Heart left ventricle (tissue), 16 donors: ENCODE results near the gene PLOD1. TPM values are rescaled to one million over a fixed set of nuclear protein-coding genes. Genes with fewer than 3 reads are reported as not detected.

Experiments
- ATAC-seq, 4 donors: fragments of 200-7000 bp; cut with Tn5 transposase; one replicate each; pipeline ENCODE4 v1.9.1; 2020 to 2022; ENCODE audit warnings: moderate library complexity in 4 of 4, mild to moderate bottlenecking in 3 of 4, moderate number of reproducible peaks in 1 of 4
- DNase-seq, 5 donors: peaks; one replicate each; pipeline ENCODE4 v3.0.0-alpha.2; 2020
- H3K27ac ChIP-seq, 12 donors: fragments of 200-600 bp; sonication (generic) in 4 of 12; one replicate each; pipeline versions ENCODE4 v1.5.0 to v1.8.0; 2016 to 2022; ENCODE audit warnings: mild to moderate bottlenecking in 2 of 12
- H3K27me3 ChIP-seq, 9 donors: fragments of 200-600 bp; sonication (generic) in 2 of 9; one replicate each; pipeline versions ENCODE4 v1.5.1 to v1.8.0; 2016 to 2022; ENCODE audit warnings: mild to moderate bottlenecking in 3 of 9
- H3K36me3 ChIP-seq, 9 donors: fragments of 200-600 bp; sonication (generic) in 2 of 9; one replicate each; pipeline versions ENCODE4 v1.5.0 to v1.8.0; 2018 to 2022; ENCODE audit warnings: mild to moderate bottlenecking in 2 of 9
- H3K4me1 ChIP-seq, 12 donors: fragments of 200-600 bp; sonication (generic) in 4 of 12; one replicate each; pipeline versions ENCODE4 v1.5.0 to v1.8.0; 2016 to 2022; ENCODE audit warnings: mild to moderate bottlenecking in 3 of 12
- H3K4me3 ChIP-seq, 12 donors: fragments of 200-600 bp; sonication (generic) in 4 of 12; one replicate each; pipeline versions ENCODE4 v1.5.0 to v1.8.0; 2017 to 2022; ENCODE audit warnings: mild to moderate bottlenecking in 9 of 12, moderate library complexity in 4 of 12
- H3K9me3 ChIP-seq, 12 donors: fragments of 200-600 bp; sonication (generic) in 4 of 12; one replicate each; pipeline versions ENCODE4 v1.5.0 to v1.8.0; 2016 to 2022; ENCODE audit warnings: mild to moderate bottlenecking in 1 of 12
- CTCF ChIP-seq, 12 donors: fragments of 200-600 bp; sonication (generic) in 4 of 12; IDR thresholded peaks; one replicate each; pipeline versions ENCODE4 v1.5.0 to v1.8.0; 2018 to 2022; ENCODE audit warnings: antibody characterized with exemption in 12 of 12, mild to moderate bottlenecking in 5 of 12
- POLR2A ChIP-seq, 2 donors: fragments of 450-650 bp; IDR thresholded peaks; one replicate each; pipeline ENCODE4 v1.6.1; 2017; ENCODE audit warnings: antibody characterized with exemption in 2 of 2, mild to moderate bottlenecking in 2 of 2, moderate library complexity in 2 of 2
- WGBS, 4 donors: extraction: QIAGEN DNeasy Blood & Tissue Kit in 2 of 4; methylation state at CpG; one replicate each; pipeline versions ENCODE4 v1.1.5 to v1.1.7; 2013 to 2018; 5-methylcytosine and 5-hydroxymethylcytosine counted together
- intact Hi-C, 10 donors: fragments of 100-400 bp; cut with DNase I; formaldehyde crosslinking; loops; one replicate each; pipeline versions ENCODE4 v1.11.1 to v1.14.2; 2022
- polyA plus RNA-seq, 2 donors: library from polyadenylated mRNA; stranded (reverse); fragments of 200-250 nt; gene quantifications; one replicate each; pipeline ENCODE4 v1.2.3, GENCODE V29; 2013
- total RNA-seq, 9 donors: library from RNA; depleted of rRNA in 2 of 9; stranded (reverse); fragments of >200 nt in 2 of 9; fragmentation: NEBNext Ultra II Directional in 3 of 9; extraction: Animal tissue kit (Norgen Biotek cat#: 25700) in 3 of 9; gene quantifications; one replicate each; pipeline versions ENCODE4 v1.1.0 to v1.2.4, GENCODE V29; 2016 to 2023
- donor health status: ischemic (EF 13 %, LVEDD 7.1; RV severe dilation, severe dysfunction).
- donor health status: healthy with polysubstance abuse.
- donor health status: DM: no; HTN: yes; CAD: no.
- donor health status: DM: no; HTN: no; CAD: no.
- donor health status: ischemic (EF 25% LVEDD 6.9; RV normal size, moderate dysfunction).
- donor health status: ischemic (EF 25% LVEDD 5.7; RV mildly dilated, moderate dysfunction).
- donor health status: healthy.
- donor health status: DM: yes; HTN: yes; CAD: no.
- donor health status: ischemic (EF 35%, LVEDD 5.7; RV mildly dilated, moderate dysfunction).
- donor health status: nonischemic (EF 11% LVEDD 7.7; RV severe dilation, severe dysfunction).
- donor health status: DM: yes; HTN: yes; CAD: no.
- donor health status: PGD.
- donor health status: ischemic (EF 29% LVEDD 5.4; RV normal size, mild dysfunction).
- donor health status: nonischemic (EF 23%, LVEDD 6.1; RV moderate dilation, normal function).

PLOD1 gene
- total and polyA plus RNA-seq, 11 donors = 37.5 to 108 (median 50.1) TPM

GRCh38 chr1:11985851-11986250 lies 51.3 kb downstream of the PLOD1 start:
- no peaks in the 10 kb centered on the region for H3K9me3 ChIP-seq
- H3K4me3 ChIP-seq = peak overlapping the region in 1 of 12 donors; percentile 12
- DNase-seq (no peak), ATAC-seq (no peak)
- H3K27ac ChIP-seq = peak overlapping the region in 11 of 12 donors; percentile 35 to 99 (median 97)
- no peak for TF ChIP-seq CTCF (IDR thresholded peaks at IDR 0.05)
- TF ChIP-seq POLR2A (IDR thresholded peaks at IDR 0.05) = no peak
- no peaks in the 10 kb centered on the region for H3K27me3 ChIP-seq
- H3K4me1 ChIP-seq = peaks cover 0 to 89% (median 51%) of the 10 kb centered on the region in 12 donors
- peaks cover 2 to 90% (median 73%) of the 10 kb centered on the region in 9 donors for H3K36me3 ChIP-seq
- 55 to 64% (median 59%) methylated on average over 7 of the region's 7 CpGs for WGBS, 4 donors
- intact Hi-C loops = no loop called here

GRCh38 chr1:11989669-11990068 lies 55.2 kb downstream of the PLOD1 start:
- intact Hi-C loops = no loop called here
- DNase-seq = peak in 4 of 5 donors; percentile 38 to 83 (median 58)
- H3K4me3 ChIP-seq = no peak overlapping the region
- H3K4me1 ChIP-seq = peaks cover 0 to 58% (median 24%) of the 10 kb centered on the region in 12 donors
- peak; percentile 46 to 74 (median 70) for ATAC-seq
- no peaks in the 10 kb centered on the region for H3K9me3 ChIP-seq
- 54 to 71% (median 65%) methylated on average over 7 of the region's 7 CpGs for WGBS, 4 donors
- H3K27ac ChIP-seq = peak overlapping the region; percentile 83 to 99 (median 96)
- no peaks in the 10 kb centered on the region for H3K27me3 ChIP-seq
- TF ChIP-seq POLR2A (IDR thresholded peaks at IDR 0.05) = peak in 1 of 2 donors; percentile 17
- no peak for TF ChIP-seq CTCF (IDR thresholded peaks at IDR 0.05)
- H3K36me3 ChIP-seq = peaks cover 2 to 95% (median 79%) of the 10 kb centered on the region in 9 donors

- WGBS, 4 donors = 42 to 56% (median 48%) methylated on average over 9 to 10 of the region's 10 CpGs
- H3K27me3 ChIP-seq = no peaks in the 10 kb centered on the region
- DNase-seq (peak; percentile 72 to 93 (median 82)), ATAC-seq (peak; percentile 87 to 90 (median 87))
- H3K27ac ChIP-seq = peak overlapping the region; percentile 83 to 99 (median 97)
- no peaks in the 10 kb centered on the region for H3K9me3 ChIP-seq
- peaks cover 2 to 95% (median 80%) of the 10 kb centered on the region in 9 donors for H3K36me3 ChIP-seq
- TF ChIP-seq CTCF (IDR thresholded peaks at IDR 0.05) = no peak
- TF ChIP-seq POLR2A (IDR thresholded peaks at IDR 0.05) = peak in 1 of 2 donors; percentile 42
- intact Hi-C loops = no loop called here
- no peak overlapping the region for H3K4me3 ChIP-seq
- H3K4me1 ChIP-seq = peaks cover 0 to 53% (median 17%) of the 10 kb centered on the region in 12 donors
Observed at GRCh38 chr1:11990303-11991032, 56.0 kb downstream of the PLOD1 start.

GRCh38 chr1:11991969-11992676 lies 57.6 kb downstream of the PLOD1 start:
- H3K27me3 ChIP-seq = no peaks in the 10 kb centered on the region
- TF ChIP-seq CTCF (IDR thresholded peaks at IDR 0.05) = no peak
- intact Hi-C loops = no loop called here
- H3K36me3 ChIP-seq = peaks cover 0 to 95% (median 82%) of the 10 kb centered on the region in 9 donors
- H3K4me3 ChIP-seq = no peak overlapping the region
- peak overlapping the region in 11 of 12 donors; percentile 39 to 99 (median 95) for H3K27ac ChIP-seq
- DNase-seq (no peak), ATAC-seq (no peak)
- no peaks in the 10 kb centered on the region for H3K9me3 ChIP-seq
- WGBS, 4 donors = 79 to 81% (median 80%) methylated on average over 13 to 16 of the region's 16 CpGs
- H3K4me1 ChIP-seq = peaks cover 0 to 38% (median 14%) of the 10 kb centered on the region in 12 donors
